GM04503 (cell line): ENCODE measurements around the gene ZNF618.

ENCODE experiments used
- DNase-seq: peaks from one replicate; pipeline ENCODE4 v3.0.0-alpha.2; 2012; ENCODE audit warnings: low read depth

Gene ZNF618

GRCh38 chr9:114025196-114025753 lies 149.2 kb downstream of the ZNF618 start:
- no peak for DNase-seq

- DNase-seq: no peak
Observed at GRCh38 chr9:114025760-114026159, 149.7 kb downstream of the ZNF618 start.

GRCh38 chr9:114026335-114026734 lies 150.2 kb downstream of the ZNF618 start:
- DNase-seq: no peak

- DNase-seq: no peak
Observed at GRCh38 chr9:114027159-114027862, 151.2 kb downstream of the ZNF618 start.

- no peak for DNase-seq
Observed at GRCh38 chr9:114027863-114028465, 151.9 kb downstream of the ZNF618 start.

GRCh38 chr9:114028646-114029045 lies 152.5 kb downstream of the ZNF618 start:
- DNase-seq: no peak

- no peak for DNase-seq
Observed at GRCh38 chr9:114029311-114030170, 153.4 kb downstream of the ZNF618 start.

GRCh38 chr9:114030364-114030763 lies 154.3 kb downstream of the ZNF618 start:
- DNase-seq: no peak

GRCh38 chr9:114031037-114031630 lies 155.0 kb downstream of the ZNF618 start:
- DNase-seq: no peak

GRCh38 chr9:114031948-114032840 lies 156.1 kb downstream of the ZNF618 start:
- DNase-seq: no peak

GRCh38 chr9:114033397-114034103 lies 157.4 kb downstream of the ZNF618 start:
- no peak for DNase-seq

GRCh38 chr9:114034196-114034595 lies 158.1 kb downstream of the ZNF618 start:
- DNase-seq: no peak

- DNase-seq: no peak
Observed at GRCh38 chr9:114034661-114035062, 158.6 kb downstream of the ZNF618 start.

- DNase-seq: no peak
Observed at GRCh38 chr9:114035221-114035844, 159.2 kb downstream of the ZNF618 start.

GRCh38 chr9:114035845-114036801 lies 160.0 kb downstream of the ZNF618 start:
- no peak for DNase-seq

GRCh38 chr9:114037249-114037648 lies 161.1 kb downstream of the ZNF618 start:
- no peak for DNase-seq

GRCh38 chr9:114037961-114038723 lies 162.0 kb downstream of the ZNF618 start:
- DNase-seq: no peak

- DNase-seq: no peak
Observed at GRCh38 chr9:114038724-114039313, 162.7 kb downstream of the ZNF618 start.
